ENCODE measurements around the gene IFI27L2. TPM values are rescaled to one million over a fixed set of nuclear protein-coding genes. Genes with fewer than 3 reads are reported as not detected.

The IFI27L2 gene
- total and polyA plus RNA-seq, 2 experiments from 2014 or later, result 23.4 to 38.5 TPM

- no peaks in the 10 kb centered on the region for H3K9me2 ChIP-seq (ENCODE audit: insufficient read depth)
- Mint-ChIP-seq H3K9me3 (no peaks in the 10 kb centered on the region), H3K4me3 (no peak overlapping the region), H3K27ac (no peak overlapping the region), H3K27me3 (ENCODE audit: insufficient read depth, low read depth, poor library complexity) (peaks cover 1% of the 10 kb centered on the region), H3K36me3 (ENCODE audit: low read depth) (no peaks in the 10 kb centered on the region), H3K4me1 (peaks cover 15% of the 10 kb centered on the region)
- no peaks in the 10 kb centered on the region for H3F3A ChIP-seq (replicated peaks; ENCODE audit: low read depth)
- DNase-seq (ENCODE audit: low spot score) (no peak), ATAC-seq (no peak)
- no peak overlapping the region for H3K4me2 ChIP-seq
- H3K27ac ChIP-seq (ENCODE audit: low read depth), result no peak overlapping the region
- no peaks in the 10 kb centered on the region for H3K79me2 ChIP-seq (replicated peaks; ENCODE audit: insufficient read depth)
- no peak overlapping the region for H2AFZ ChIP-seq
- no peaks in the 10 kb centered on the region for H3K4me1 ChIP-seq (ENCODE audit: insufficient read depth)
- H4K20me1 ChIP-seq (replicated peaks; ENCODE audit: insufficient read depth), result no peaks in the 10 kb centered on the region
- H3K27me3 ChIP-seq (ENCODE audit: insufficient read depth), result no peaks in the 10 kb centered on the region
- H3K4me3 ChIP-seq, result no peak overlapping the region
- TF ChIP-seq CREB1 (CRISPR knock-in tag; IDR thresholded peaks at IDR 0.05; ENCODE audit: low read depth) (no peak), EZH2phosphoT487 (IDR thresholded peaks at IDR 0.05; ENCODE audit: unreplicated experiment) (no peak), CTCF (conservative IDR thresholded peaks at IDR 0.05; ENCODE audit: low read depth in 2 of 2) (no peak), NANOG (IDR thresholded peaks at IDR 0.05; ENCODE audit: borderline replicate concordance) (no peak), JUNB (IDR thresholded peaks at IDR 0.05; ENCODE audit: unreplicated experiment) (no peak), POLR2AphosphoS5 (IDR thresholded peaks at IDR 0.05; ENCODE audit: low read depth) (no peak), REST (IDR thresholded peaks at IDR 0.05; ENCODE audit: unreplicated experiment) (no peak), EZH2 (IDR thresholded peaks at IDR 0.05; ENCODE audit: low read depth, unreplicated experiment) (no peak), ZNF462 (CRISPR knock-in tag; IDR thresholded peaks at IDR 0.05) (no peak), STAT1 (IDR thresholded peaks at IDR 0.05; ENCODE audit: unreplicated experiment) (no peak), ZNF114 (CRISPR knock-in tag; IDR thresholded peaks at IDR 0.05) (no peak)
- no peaks in the 10 kb centered on the region for H3K36me3 ChIP-seq (ENCODE audit: insufficient read depth)
Observed at GRCh38 chr14:94113490-94113889, 15.9 kb downstream of the IFI27L2 start.
